A673 (cell line): ENCODE results near the gene CCDC66. TPM values are rescaled to one million over a fixed set of nuclear protein-coding genes. Genes with fewer than 3 reads are reported as not detected.

Experiments
- BruUV-seq: library from RNA; stranded (reverse); fragments of 400-500 nt; replicated peaks from 2 replicates; lab custom pipeline; 2021; lab: Mats Ljungman, UMichigan
- CTCF ChIA-PET: fragments of 300-600 bp; sonication (Branson Sonifier 250); formaldehyde crosslinking; loops from one replicate; lab custom pipeline; 2022; ENCODE audit warnings: antibody characterized with exemption; lab: Charles Lee
- POLR2A ChIA-PET: fragments of 300-600 bp; sonication (Branson Sonifier 250); formaldehyde crosslinking; loops from one replicate; lab custom pipeline; 2022; ENCODE audit warnings: antibody characterized with exemption; ENCODE audit not compliant: low non-redundant PET; lab: Charles Lee
- DNase-seq: peaks from one replicate; pipeline ENCODE4 v3.0.0-alpha.2; 2015; ENCODE audit warnings: low spot score
- H3K27ac ChIP-seq: fragments of 200-600 bp; sonication (generic); 2 replicates; pipeline ENCODE4 v1.5.1; 2016; ENCODE audit warnings: mixed run types, low read depth, mild to moderate bottlenecking, mixed read lengths, antibody characterized with exemption, low read length; ENCODE audit not compliant: poor library complexity, severe bottlenecking
- H3K27me3 ChIP-seq: fragments of 200-600 bp; sonication (generic); replicated peaks from 2 replicates; pipeline ENCODE4 v1.6.1; 2017; ENCODE audit warnings: mixed run types, low read depth, mild to moderate bottlenecking, mixed read lengths, antibody characterized with exemption, low read length; ENCODE audit not compliant: insufficient read depth, poor library complexity
- H3K36me3 ChIP-seq: fragments of 200-600 bp; sonication (generic); 2 replicates; pipeline ENCODE4 v1.6.1; 2016; ENCODE audit warnings: mixed run types, mild to moderate bottlenecking, mixed read lengths, antibody characterized with exemption, low read length; ENCODE audit not compliant: insufficient read depth, poor library complexity, severe bottlenecking
- H3K4me1 ChIP-seq: fragments of 200-600 bp; sonication (generic); 2 replicates; pipeline ENCODE4 v1.6.1; 2017; ENCODE audit warnings: mixed run types, mild to moderate bottlenecking, mixed read lengths, antibody characterized with exemption, low read length; ENCODE audit not compliant: insufficient read depth, poor library complexity, severe bottlenecking
- H3K4me3 ChIP-seq: fragments of 200-600 bp; sonication (generic); 2 replicates; pipeline ENCODE4 v1.5.1; 2016; ENCODE audit warnings: low read depth, mixed run types, mild to moderate bottlenecking, mixed read lengths, low read length; ENCODE audit not compliant: poor library complexity, severe bottlenecking
- H3K9me3 ChIP-seq: fragments of 200-600 bp; sonication (generic); 2 replicates; pipeline ENCODE4 v1.6.1; 2016; ENCODE audit warnings: mixed run types, low read depth, mild to moderate bottlenecking, mixed read lengths, antibody characterized with exemption, low read length; ENCODE audit not compliant: poor library complexity, severe bottlenecking
- EZH2 ChIP-seq: fragments of 200-600 bp; sonication (generic); IDR thresholded peaks from 2 replicates; pipeline ENCODE4 v1.6.1; 2017; ENCODE audit warnings: borderline replicate concordance, low read depth, mild to moderate bottlenecking, mixed read lengths, antibody characterized with exemption, low read length; ENCODE audit not compliant: poor library complexity, severe bottlenecking
- intact Hi-C: fragments of 100-400 bp; cut with micrococcal nuclease; formaldehyde crosslinking; loops from one replicate; pipeline ENCODE4 v1.10.0; 2022; ENCODE audit not compliant: unreplicated experiment
- total RNA-seq: library from RNA; stranded (reverse); gene quantifications from 2 replicates; pipeline ENCODE4 v1.2.3, GENCODE V29; 2021
- TF ChIP-seq, protein P1 (sequence below): fragments of 300-800, 200-600 bp; sonication (generic); conservative IDR thresholded peaks from 2 replicates; pipeline ENCODE4 v1.5.1; 2017; ENCODE audit warnings: low read depth, mild to moderate bottlenecking, antibody characterized with exemption, low read length, moderate library complexity, mixed read lengths

The CCDC66 gene
- total RNA-seq, 1 experiment from 2014 or later = 15.6 TPM

DNA sequence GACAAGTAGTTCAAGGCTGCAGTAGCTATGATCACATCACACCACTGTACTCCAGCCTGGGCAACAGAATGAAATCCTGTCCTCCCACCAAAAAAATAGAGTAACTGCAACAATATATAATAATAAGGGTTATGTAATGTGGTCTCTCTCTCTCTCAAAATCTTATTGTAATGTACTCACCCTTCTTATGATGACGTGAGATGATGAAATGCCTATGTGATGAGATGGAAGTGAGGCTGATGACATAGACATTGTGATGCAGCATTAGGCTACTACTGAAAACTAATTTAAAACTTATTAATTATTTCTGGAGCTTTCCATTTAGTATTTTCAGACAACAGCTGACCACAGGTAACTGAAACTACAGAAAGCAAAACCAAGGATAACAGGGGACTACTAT, 98.7 kb downstream of the CCDC66 start:
- CTCF ChIA-PET = no interaction called here
- H3K4me1 ChIP-seq = no peaks in the 10 kb centered on the region
- no TSS peak for BruUV-seq
- intact Hi-C loops = no loop called here
- H3K36me3 ChIP-seq = peaks cover 15% of the 10 kb centered on the region
- H3K9me3 ChIP-seq = no peaks in the 10 kb centered on the region
- H3K27ac ChIP-seq = no peak overlapping the region
- POLR2A ChIA-PET = no interaction called here
- TF ChIP-seq EZH2 = no peak
- TF ChIP-seq, protein P1, sequence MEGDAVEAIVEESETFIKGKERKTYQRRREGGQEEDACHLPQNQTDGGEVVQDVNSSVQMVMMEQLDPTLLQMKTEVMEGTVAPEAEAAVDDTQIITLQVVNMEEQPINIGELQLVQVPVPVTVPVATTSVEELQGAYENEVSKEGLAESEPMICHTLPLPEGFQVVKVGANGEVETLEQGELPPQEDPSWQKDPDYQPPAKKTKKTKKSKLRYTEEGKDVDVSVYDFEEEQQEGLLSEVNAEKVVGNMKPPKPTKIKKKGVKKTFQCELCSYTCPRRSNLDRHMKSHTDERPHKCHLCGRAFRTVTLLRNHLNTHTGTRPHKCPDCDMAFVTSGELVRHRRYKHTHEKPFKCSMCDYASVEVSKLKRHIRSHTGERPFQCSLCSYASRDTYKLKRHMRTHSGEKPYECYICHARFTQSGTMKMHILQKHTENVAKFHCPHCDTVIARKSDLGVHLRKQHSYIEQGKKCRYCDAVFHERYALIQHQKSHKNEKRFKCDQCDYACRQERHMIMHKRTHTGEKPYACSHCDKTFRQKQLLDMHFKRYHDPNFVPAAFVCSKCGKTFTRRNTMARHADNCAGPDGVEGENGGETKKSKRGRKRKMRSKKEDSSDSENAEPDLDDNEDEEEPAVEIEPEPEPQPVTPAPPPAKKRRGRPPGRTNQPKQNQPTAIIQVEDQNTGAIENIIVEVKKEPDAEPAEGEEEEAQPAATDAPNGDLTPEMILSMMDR = no peak
- no peak overlapping the region for H3K4me3 ChIP-seq
- H3K27me3 ChIP-seq = no peaks in the 10 kb centered on the region
- no peak for DNase-seq

DNA sequence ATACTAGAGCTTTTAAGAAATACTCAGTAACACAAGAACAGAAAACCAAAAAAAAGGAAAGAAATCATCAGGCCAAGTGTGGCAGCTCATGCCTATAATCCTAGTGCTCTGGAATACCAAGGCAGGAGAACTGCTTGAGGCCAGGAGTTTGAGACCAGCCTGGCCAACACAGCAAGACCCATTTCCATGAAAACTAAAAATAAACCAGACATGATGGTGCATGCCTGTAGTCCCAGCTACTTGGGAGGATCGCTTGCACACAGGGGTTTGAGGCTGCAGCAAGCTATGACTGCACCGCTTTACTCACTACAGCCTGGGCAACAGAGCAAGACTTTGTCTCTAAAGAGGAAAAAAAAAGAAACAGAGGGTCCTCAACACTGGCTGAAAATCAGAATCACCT, 107.8 kb downstream of the CCDC66 start:
- no peaks in the 10 kb centered on the region for H3K27me3 ChIP-seq
- BruUV-seq = no TSS peak
- TF ChIP-seq EZH2 = no peak
- TF ChIP-seq, protein P1 = no peak
- H3K9me3 ChIP-seq = no peaks in the 10 kb centered on the region
- H3K4me3 ChIP-seq = no peak overlapping the region
- H3K36me3 ChIP-seq = peaks cover 40% of the 10 kb centered on the region
- intact Hi-C loops = no loop called here
- no peaks in the 10 kb centered on the region for H3K4me1 ChIP-seq
- no peak overlapping the region for H3K27ac ChIP-seq
- ChIA-PET CTCF (no interaction called here), POLR2A (no interaction called here)
- no peak for DNase-seq

DNA sequence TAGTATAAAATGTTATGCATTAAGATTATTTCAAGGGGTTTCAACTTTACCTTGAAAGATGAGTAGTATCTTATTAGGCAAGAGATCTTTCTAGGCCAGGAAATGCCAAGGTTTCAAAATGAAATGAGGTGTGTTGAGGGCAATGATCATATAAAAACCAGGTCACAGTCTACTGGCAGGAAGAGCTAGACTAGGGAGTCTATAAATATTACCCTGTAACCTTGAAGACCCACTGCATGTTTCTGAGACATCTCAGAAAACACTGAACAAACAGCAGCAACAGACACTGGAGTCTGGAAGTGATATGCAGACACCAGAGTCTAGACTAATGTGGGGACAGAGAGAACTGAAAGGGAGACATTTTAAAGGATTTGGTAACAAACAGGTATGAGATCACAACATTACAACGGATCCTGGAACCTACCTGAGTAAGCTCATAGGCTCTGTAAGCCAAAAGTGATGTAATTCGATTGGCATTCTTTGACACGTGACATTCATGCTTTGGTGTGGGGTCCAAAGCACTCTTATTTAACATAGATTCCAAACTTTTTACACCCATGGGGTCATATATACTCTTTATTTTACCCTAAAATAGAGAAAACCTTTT, 111.1 kb downstream of the CCDC66 start:
- Histone ChIP-seq H3K36me3 (peaks cover 39% of the 10 kb centered on the region), H3K4me3 (no peak overlapping the region), H3K27ac (no peak overlapping the region), H3K9me3 (no peaks in the 10 kb centered on the region), H3K4me1 (no peaks in the 10 kb centered on the region), H3K27me3 (no peaks in the 10 kb centered on the region)
- TF ChIP-seq EZH2 = no peak
- TF ChIP-seq, protein P1 = no peak
- BruUV-seq = no TSS peak
- ChIA-PET CTCF (no interaction called here), POLR2A (no interaction called here)
- intact Hi-C loops = no loop called here
- DNase-seq = no peak

Other genes with a start within 250 kb of the CCDC66 start
- 0.90 and 1.4 TPM in 2 replicates for gene ERC2, start 88.7 kb upstream of the CCDC66 start, total RNA-seq
- 29.0 and 32.6 TPM in 2 replicates for gene TASOR, start 126.1 kb downstream of the CCDC66 start, total RNA-seq
- 1.3 and 2.1 TPM in 2 replicates for gene ARHGEF3, start 244.8 kb downstream of the CCDC66 start, total RNA-seq